Endodermal cell (in vitro differentiated cells): ENCODE data around the gene PRKCA. TPM values are rescaled to one million over a fixed set of nuclear protein-coding genes. Genes with fewer than 3 reads are reported as not detected.

Source experiments
- DNase-seq: peaks from one replicate; pipeline ENCODE4 v3.0.0-alpha.2; 2017
- H3K27ac ChIP-seq: 2 replicates; pipeline ENCODE4 v1.5.1; 2013; ENCODE audit warnings: mild to moderate bottlenecking, low read depth, low read length, moderate library complexity
- H3K27me3 ChIP-seq: 2 replicates; pipeline ENCODE4 v1.6.1; 2013; ENCODE audit warnings: mild to moderate bottlenecking, low read length, moderate library complexity; ENCODE audit not compliant: insufficient read depth, control insufficient read depth, poor library complexity, severe bottlenecking
- H3K36me3 ChIP-seq: 2 replicates; pipeline ENCODE4 v1.7.0; 2013; ENCODE audit warnings: mild to moderate bottlenecking, low read length, moderate library complexity; ENCODE audit not compliant: control insufficient read depth, insufficient read depth
- H3K4me1 ChIP-seq: one replicate; pipeline ENCODE4 v1.7.0; 2013; ENCODE audit warnings: low read length; ENCODE audit not compliant: control insufficient read depth, insufficient read depth
- H3K4me3 ChIP-seq: 2 replicates; pipeline ENCODE4 v1.5.1; 2013; ENCODE audit warnings: mild to moderate bottlenecking, low read length, moderate library complexity
- H3K9ac ChIP-seq: 2 replicates; pipeline ENCODE4 v1.6.1; 2013; ENCODE audit warnings: mild to moderate bottlenecking, low read length, moderate library complexity; ENCODE audit not compliant: poor library complexity, severe bottlenecking; ENCODE audit errors: extremely low read depth
- H3K9me3 ChIP-seq: 2 replicates; pipeline ENCODE4 v1.6.1; 2013; ENCODE audit warnings: mild to moderate bottlenecking, low read length, moderate library complexity; ENCODE audit not compliant: control insufficient read depth
- H3K27ac Mint-ChIP-seq: 2 replicates; pipeline ENCODE4 v1.8.0; 2020; ENCODE audit warnings: mixed read lengths
- H3K27me3 Mint-ChIP-seq: 2 replicates; pipeline ENCODE4 v1.8.0; 2021; ENCODE audit warnings: mild to moderate bottlenecking, mixed read lengths; ENCODE audit not compliant: insufficient read depth
- H3K36me3 Mint-ChIP-seq: 2 replicates; pipeline ENCODE4 v1.8.0; 2020; ENCODE audit warnings: low read depth, mixed read lengths
- H3K4me1 Mint-ChIP-seq: 2 replicates; pipeline ENCODE4 v1.8.0; 2020; ENCODE audit warnings: mixed read lengths
- H3K4me3 Mint-ChIP-seq: 2 replicates; pipeline ENCODE4 v1.8.0; 2020; ENCODE audit warnings: mild to moderate bottlenecking, moderate library complexity, mixed read lengths
- H3K9me3 Mint-ChIP-seq: 2 replicates; pipeline ENCODE4 v1.8.0; 2020; ENCODE audit warnings: mild to moderate bottlenecking, mixed read lengths
- WGBS, 2 experiments: methylation state at CpG; one replicate each; pipeline versions ENCODE4 v1.1.5 to v1.1.7; 2013; ENCODE audit warnings: missing lambda C conversion rate in 2 of 2, mixed read lengths in 1 of 2; ENCODE audit not compliant: insufficient coverage in 1 of 2, insufficient read length in 1 of 2; 5-methylcytosine and 5-hydroxymethylcytosine counted together
- total RNA-seq, 2 donors: library from RNA; stranded (reverse); fragmentation: NEBNext Ultra II Directional in 1 of 2; extraction: Animal tissue kit (Norgen Biotek cat#: 25700) in 1 of 2; gene quantifications; 2 replicates in 1 of 2; 3 replicates in 1 of 2; pipeline ENCODE4 v1.2.1, GENCODE V29; 2021
- TF ChIP-seq, protein P1 (sequence below): fragments of 200-600 bp; sonication (generic); conservative IDR thresholded peaks from 2 replicates; pipeline ENCODE4 v1.5.0; 2021; ENCODE audit warnings: antibody characterized with exemption, mild to moderate bottlenecking

Gene PRKCA
- total RNA-seq, 2 donors from 2014 or later: 8.7 to 14.6 TPM

DNA sequence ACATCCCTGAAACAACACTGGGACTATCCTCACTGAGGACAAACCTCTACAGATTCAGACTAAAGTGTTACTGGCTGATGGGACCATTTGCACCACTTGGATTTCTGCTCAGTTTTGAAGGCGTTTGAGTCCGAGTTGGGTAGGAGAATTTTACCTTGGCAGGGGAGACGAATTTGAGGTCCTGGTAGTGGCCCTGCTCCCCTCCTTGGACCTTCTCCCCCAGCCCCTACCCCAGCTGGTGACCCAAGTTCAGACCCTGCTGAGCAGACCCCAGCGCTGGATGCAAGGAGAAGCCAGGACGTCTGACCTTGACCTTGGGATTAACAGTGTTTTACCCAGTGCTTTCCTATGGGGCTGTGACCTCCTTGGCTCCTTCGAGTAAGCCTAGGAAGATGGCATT is 546.1 kb downstream of the PRKCA start:
- no peaks in the 10 kb centered on the region for H3K27me3 ChIP-seq
- Mint-ChIP-seq H3K9me3 (peaks cover 22% of the 10 kb centered on the region), H3K4me3 (no peak overlapping the region), H3K27me3 (peaks cover 5% of the 10 kb centered on the region), H3K4me1 (no peaks in the 10 kb centered on the region), H3K36me3 (no peaks in the 10 kb centered on the region), H3K27ac (no peak overlapping the region)
- no peak overlapping the region for H3K4me3 ChIP-seq
- DNase-seq: no peak
- H3K9ac ChIP-seq: no peak overlapping the region
- TF ChIP-seq, protein P1, sequence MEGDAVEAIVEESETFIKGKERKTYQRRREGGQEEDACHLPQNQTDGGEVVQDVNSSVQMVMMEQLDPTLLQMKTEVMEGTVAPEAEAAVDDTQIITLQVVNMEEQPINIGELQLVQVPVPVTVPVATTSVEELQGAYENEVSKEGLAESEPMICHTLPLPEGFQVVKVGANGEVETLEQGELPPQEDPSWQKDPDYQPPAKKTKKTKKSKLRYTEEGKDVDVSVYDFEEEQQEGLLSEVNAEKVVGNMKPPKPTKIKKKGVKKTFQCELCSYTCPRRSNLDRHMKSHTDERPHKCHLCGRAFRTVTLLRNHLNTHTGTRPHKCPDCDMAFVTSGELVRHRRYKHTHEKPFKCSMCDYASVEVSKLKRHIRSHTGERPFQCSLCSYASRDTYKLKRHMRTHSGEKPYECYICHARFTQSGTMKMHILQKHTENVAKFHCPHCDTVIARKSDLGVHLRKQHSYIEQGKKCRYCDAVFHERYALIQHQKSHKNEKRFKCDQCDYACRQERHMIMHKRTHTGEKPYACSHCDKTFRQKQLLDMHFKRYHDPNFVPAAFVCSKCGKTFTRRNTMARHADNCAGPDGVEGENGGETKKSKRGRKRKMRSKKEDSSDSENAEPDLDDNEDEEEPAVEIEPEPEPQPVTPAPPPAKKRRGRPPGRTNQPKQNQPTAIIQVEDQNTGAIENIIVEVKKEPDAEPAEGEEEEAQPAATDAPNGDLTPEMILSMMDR: no peak
- H3K4me1 ChIP-seq: no peaks in the 10 kb centered on the region
- H3K9me3 ChIP-seq: no peaks in the 10 kb centered on the region
- H3K27ac ChIP-seq: no peak overlapping the region
- WGBS, 2 experiments: 83 to 89% methylated on average over 5 to 6 of the region's 6 CpGs
- no peaks in the 10 kb centered on the region for H3K36me3 ChIP-seq

DNA sequence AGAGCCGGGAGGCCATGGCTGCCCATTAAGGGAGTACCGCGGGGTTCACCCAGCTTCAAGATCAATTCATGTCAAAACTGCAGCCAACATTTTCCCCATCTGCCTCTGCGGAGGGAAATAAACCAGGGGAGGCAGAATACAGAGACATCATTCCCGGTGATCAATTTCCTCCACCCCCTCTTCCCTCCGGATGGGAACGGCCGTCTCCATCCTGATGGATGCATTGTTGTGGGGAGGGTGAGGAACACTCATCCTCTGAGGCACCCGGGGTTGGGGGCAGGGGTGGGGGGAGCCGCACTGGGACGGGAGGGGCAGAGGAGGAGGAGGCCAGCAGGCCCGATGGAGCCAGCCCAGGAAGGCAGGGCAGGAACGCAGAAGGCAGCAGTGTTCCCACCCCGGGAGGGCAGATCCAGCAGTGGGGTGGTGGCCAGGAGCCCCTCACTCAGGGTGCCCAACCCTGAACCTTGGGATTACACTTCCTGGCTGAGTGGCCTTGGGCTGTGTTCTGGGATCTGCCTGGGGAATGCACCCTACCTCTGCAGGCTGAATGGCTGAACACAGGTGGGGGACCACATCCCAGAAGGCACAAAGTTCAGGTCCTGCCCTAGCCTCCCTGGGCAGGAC is 546.7 kb downstream of the PRKCA start:
- Histone ChIP-seq H3K9ac (no peak overlapping the region), H3K4me1 (no peaks in the 10 kb centered on the region), H3K27me3 (no peaks in the 10 kb centered on the region), H3K4me3 (no peak overlapping the region), H3K9me3 (no peaks in the 10 kb centered on the region), H3K36me3 (no peaks in the 10 kb centered on the region), H3K27ac (no peak overlapping the region)
- peaks cover 25% of the 10 kb centered on the region for H3K9me3 Mint-ChIP-seq
- peaks cover 2% of the 10 kb centered on the region for H3K27me3 Mint-ChIP-seq
- WGBS, 2 experiments: 91 to 95% methylated on average over 5 to 14 of the region's 14 CpGs
- H3K27ac Mint-ChIP-seq: no peak overlapping the region
- no peak overlapping the region for H3K4me3 Mint-ChIP-seq
- TF ChIP-seq, protein P1: no peak
- no peaks in the 10 kb centered on the region for H3K4me1 Mint-ChIP-seq
- no peak for DNase-seq
- no peaks in the 10 kb centered on the region for H3K36me3 Mint-ChIP-seq

DNA sequence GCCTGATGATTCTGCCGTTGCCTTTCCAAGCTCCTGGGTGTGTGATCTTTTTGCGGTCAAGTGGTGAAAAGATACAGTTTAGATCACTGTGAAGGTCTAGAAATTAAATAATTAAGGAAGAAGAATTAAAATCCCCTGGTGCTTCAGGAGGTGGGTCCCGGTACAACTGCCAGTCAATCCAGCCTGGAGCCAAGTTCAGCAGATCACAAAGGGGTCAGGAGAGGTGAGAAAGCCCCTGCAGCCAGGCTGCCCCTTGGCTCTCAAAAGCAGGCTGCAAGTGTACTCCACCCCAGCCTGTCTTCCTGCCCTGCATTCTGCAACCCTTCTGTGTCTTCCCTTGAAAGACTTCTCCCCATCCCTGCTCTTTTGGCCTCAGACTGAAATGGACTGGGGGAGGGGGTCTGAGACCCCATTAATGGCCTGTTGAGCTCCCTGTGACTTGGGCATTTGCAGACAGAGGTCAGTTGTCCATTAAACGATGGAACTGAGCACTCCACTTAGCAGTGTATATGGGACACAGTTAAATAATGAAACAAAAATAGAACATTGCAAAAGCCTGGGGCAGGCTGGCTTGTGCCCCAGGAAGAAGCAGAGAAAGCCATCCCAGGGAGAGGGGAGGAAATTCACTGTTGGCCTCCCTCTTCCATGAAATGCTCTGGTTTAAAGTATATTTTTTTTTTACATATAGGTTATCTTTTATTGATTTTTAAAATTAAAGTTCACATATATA is 547.6 kb downstream of the PRKCA start:
- H3K27ac ChIP-seq: no peak overlapping the region
- WGBS, 2 experiments: 87 to 93% methylated on average over 3 to 4 of the region's 4 CpGs

More for the DNA sequence above, 547.6 kb downstream of the PRKCA start:
- H3K9me3 ChIP-seq: peaks cover 7% of the 10 kb centered on the region
- peaks cover 33% of the 10 kb centered on the region for H3K9me3 Mint-ChIP-seq
- no peak overlapping the region for H3K4me3 ChIP-seq
- no peaks in the 10 kb centered on the region for H3K4me1 Mint-ChIP-seq
- no peaks in the 10 kb centered on the region for H3K36me3 ChIP-seq
- no peak overlapping the region for H3K9ac ChIP-seq
- no peak for DNase-seq
- no peaks in the 10 kb centered on the region for H3K4me1 ChIP-seq
- TF ChIP-seq, protein P1: no peak
- H3K4me3 Mint-ChIP-seq: no peak overlapping the region
- H3K27me3 Mint-ChIP-seq: no peaks in the 10 kb centered on the region
- no peak overlapping the region for H3K27ac Mint-ChIP-seq
- no peaks in the 10 kb centered on the region for H3K27me3 ChIP-seq
- no peaks in the 10 kb centered on the region for H3K36me3 Mint-ChIP-seq
